ENCODE results near the gene JMJD4.

JMJD4 gene

DNA sequence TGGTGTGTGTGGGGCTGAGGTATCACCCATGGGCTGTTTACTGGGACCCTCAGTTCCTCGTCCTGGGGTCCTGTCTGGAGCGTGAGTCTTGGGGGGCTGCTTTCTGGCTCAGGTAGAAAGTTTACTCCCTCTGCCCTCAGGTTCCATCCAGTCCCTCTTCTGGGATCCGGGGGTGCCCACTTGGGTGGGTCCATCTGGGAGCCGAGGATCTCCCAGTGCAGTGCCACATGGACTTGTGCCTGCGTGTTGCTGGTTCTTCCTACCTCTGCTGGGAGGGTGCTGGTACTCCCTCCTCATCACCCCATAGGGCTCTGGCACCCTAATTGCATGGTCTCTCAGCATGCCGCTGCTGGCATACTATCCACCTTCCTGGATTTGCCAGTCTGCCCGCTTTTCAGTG is 14.1 kb upstream of the JMJD4 start:
- FAIRE-seq: no peak

GRCh38 chr1:227748496-227749182 is 13.5 kb upstream of the JMJD4 start:
- no peak for FAIRE-seq

GRCh38 chr1:227747948-227748495 is 12.9 kb upstream of the JMJD4 start:
- FAIRE-seq: no peak

DNA sequence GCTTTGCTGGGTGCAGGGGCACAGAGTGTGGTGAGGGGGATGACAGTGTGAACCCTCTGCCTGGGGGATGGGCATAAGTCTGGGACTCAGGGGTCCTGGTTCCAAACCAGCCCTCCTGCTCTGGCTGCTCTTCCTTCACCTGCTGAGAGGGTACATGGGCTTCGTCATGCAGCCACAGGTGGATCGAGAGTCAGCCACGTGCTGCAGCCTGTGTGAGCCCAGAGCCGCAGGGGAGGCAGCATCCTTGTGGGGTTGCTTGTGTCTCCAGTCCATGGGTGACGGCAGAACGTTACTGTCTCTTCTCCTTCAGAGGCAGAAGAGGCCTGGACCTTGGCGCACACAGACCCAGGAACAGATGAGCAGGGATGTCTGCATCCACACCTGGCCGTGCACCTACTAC is 12.3 kb upstream of the JMJD4 start:
- no peak for FAIRE-seq

DNA sequence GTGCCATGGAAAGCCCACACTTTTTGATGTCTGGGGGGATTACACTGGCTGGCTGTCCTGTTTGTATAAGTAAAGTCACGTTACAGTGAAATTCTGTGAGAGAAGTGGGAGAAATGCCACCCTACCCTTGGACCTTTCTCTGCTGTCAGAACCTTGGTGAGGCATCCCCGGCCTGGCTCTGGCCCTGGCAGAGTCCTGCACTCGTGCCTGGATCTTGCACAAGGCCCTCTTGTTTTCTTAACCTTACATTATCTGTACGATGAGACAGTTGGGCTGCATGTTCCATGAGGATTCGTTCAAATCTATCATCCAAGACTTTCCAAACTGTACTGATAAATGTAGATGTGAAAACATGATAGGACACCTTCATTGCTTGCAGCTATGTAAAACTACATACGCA is 11.6 kb upstream of the JMJD4 start:
- FAIRE-seq: no peak

DNA sequence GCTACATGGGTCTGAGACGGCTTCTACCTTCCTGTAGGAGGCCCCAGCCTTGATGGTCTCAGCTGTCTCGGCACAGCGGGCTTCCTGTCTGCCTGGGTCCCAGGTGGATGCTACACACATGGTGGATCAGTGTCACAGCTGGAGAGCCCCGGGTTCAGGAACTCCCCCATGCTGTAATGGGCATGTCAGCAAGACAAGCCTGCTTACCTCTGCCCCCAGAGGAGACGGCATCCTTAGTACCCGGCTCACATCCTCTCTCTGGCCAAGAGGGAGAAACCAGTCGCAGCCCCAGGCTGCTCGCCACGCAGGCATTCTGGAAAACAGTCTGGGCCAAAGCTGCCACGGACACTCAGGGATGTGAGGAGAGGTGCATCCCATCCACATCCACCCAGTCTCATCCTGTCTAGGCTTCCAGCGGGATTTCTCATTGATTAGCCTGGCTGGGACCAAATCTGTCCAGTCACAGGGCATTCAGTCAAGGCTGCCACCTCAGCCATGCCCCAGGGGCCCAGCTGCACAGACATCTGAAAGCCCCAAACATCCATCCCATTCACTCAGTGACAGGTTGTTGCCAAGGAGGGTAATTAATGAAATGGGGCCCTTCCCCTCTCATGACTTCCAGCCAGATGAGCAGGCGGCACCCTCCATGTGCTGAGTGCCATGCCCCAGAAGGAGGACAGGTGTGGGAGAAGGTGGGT is 10.6 kb upstream of the JMJD4 start:
- FAIRE-seq: no peak

DNA sequence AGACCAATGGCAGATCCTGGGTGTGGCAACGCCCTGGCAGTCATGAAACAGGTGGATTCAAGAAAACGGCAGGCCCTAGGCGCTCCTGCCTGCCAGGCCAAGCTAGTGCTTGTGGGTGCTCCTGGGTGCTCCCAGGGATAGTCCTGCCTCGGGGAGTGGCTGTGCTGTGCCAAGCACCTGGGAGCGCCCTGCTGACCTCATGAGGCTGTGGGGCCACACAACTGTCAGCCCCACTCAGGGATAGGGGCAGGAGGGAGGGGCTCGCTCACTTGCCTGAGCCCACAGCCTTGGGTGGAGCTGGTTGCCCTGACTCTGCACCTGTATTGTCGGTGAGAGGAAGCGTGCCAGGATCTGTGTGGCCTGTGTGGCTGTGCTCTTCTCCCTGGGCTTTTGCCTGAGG is 9.6 kb upstream of the JMJD4 start:
- FAIRE-seq: no peak

- no peak for FAIRE-seq
Measured at GRCh38 chr1:227742738-227743715, 7.9 kb upstream of the JMJD4 start.

- no peak for FAIRE-seq
Measured at GRCh38 chr1:227741166-227741870, 6.2 kb upstream of the JMJD4 start.

GRCh38 chr1:227740401-227740960 is 5.4 kb upstream of the JMJD4 start:
- no peak for FAIRE-seq

DNA sequence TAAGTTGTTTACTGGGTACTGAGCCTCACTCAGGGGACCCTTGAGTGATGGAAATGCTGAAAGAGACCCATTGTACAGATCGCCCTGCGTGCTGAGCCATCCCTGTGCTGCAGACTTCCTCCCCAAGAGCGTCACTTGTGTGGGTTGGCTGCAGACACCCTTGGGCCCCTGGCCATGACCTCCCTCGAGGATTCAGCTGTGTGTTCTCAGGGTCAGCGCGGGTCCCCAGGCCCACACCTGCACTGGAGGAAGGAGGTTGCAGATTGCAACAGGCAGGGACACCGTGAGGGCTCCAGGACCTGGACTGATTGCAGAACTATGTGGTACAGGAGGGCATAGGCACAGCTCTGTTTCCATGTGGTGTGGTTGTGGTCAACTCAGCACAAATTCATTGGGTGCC is 4.5 kb upstream of the JMJD4 start:
- no peak for FAIRE-seq

GRCh38 chr1:227738820-227739219 is 3.7 kb upstream of the JMJD4 start:
- no peak for FAIRE-seq

DNA sequence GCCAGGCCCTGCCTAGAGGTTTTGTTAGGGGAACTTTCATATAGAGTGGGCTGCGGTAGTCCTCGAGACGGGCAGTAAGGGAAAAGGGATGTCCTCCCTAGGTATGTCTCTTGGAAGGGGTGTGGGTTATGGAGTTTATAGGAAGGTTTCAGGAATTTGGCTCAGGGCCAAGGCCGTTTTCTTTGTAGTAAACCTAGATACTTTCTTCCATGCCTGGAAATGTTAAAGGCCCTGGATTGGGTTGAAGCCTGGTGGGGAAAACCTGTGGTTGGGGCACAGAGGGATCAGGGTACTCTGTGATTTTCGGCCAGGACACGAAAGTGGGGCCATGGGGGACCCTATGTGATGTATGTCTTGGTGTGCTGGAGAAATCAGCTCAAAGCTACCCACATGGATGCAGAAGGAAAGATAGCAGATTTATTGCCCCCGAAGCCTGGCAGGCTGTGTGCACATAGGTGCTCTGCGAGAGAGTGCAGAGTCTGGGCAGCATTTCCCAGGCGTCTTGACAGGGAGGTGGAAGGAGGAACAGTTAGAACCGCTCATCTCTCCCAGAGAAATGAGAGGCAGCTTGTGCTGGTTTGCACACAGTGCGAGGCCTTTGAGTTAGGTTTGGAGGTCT is 1.8 kb upstream of the JMJD4 start:
- FAIRE-seq: no peak

DNA sequence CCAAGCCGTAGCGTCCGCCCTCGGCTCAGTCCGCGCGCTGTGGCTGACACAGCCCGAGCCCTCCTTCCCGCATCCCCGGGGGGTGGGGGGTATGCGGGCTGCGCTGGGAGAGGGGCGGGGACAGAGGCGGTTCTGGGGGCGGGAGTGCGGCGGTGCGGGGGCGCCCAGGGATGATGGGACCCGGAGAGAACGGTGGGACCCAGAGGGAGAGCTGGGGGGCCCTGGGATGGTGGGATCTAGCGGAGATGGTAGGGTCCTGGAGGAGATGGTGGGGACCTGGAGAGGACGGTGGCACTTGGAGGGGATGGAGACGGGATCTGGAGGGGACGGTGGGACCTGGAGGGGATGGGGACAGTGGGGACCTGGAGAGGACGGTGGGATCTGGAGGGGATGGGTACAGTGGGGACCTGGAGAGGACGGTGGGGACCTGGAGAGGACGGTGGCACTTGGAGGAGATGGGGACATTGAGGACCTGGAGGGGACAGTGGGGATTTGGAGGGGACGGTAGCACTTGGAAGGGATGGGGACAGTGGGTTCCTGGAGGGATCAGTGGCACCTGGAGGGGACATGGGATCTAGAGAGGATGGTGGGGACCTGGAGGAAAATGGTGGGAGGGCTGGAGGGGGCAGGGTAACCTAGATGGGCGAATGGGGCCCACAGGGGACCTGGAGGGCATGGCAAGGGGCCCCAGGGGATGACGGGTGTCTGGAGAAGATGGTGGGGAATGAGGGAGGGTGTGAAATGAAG is 610 bp upstream of the JMJD4 start:
- no peak for FAIRE-seq

DNA sequence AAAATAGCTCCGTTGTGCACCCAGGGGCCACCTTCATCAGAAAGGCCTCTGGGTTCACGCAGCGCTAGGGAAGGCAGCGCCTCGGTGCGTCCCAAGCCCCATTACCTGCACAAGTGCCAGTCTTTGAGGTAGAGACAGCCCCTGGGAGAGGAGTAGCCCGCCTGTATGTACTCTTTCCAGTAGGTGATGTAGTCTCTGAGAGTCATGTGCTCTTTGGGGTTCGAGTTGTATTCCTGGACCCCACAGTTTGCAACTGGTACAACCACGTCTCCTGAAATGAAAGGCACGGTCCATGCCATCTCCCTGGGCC is 601 bp downstream of the JMJD4 start:
- FAIRE-seq: no peak

DNA sequence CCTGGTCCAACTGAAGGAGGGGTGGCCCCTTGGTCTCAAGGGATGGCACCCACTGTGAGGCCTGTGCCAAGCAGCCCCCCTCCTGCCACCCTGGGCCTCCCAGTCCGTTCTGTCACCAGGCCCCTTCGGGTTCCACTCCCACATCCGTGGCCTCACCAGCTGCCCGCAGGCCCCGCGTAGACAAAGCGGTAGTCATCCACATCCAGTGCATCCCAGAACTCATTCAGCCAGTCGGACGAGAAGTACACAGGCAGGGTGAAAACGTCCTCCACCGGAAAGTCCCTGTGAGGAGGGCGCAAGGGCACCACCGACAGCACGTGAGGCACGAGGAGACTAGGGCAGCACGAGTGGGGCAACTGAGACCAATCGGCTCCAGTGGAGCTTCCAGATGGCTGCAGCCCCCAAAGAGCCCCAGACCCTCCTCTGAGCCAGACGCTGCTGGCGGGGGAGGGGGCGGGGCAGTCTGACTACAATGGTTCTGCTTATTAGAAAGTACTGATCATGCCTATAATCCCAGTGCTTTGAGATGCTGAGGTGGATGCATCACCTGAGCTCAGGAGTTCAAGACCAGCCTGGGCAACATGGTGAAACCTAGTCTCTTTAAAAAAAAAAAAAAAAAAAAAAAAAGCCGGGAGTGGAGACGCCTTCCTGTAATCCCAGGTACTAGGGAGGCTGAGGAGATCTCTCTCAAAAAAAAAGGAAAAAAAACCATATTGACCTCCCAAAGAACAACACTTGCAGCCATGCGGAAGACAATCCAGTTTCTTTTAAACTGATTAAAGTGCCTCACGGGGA is 1.2 kb downstream of the JMJD4 start:
- FAIRE-seq: no peak

- FAIRE-seq: no peak
Measured at GRCh38 chr1:227733309-227733705, 1.8 kb downstream of the JMJD4 start.

- FAIRE-seq: no peak
Measured at GRCh38 chr1:227732586-227733308, 2.4 kb downstream of the JMJD4 start.

GRCh38 chr1:227731696-227732585 is 3.2 kb downstream of the JMJD4 start:
- no peak for FAIRE-seq

All from G401.6 (cell line).